NCI-H2227 (cell line): ENCODE measurements around the gene MEGF9.

Experiments
- DNase-seq: peaks from one replicate; lab custom pipeline; 2025; ENCODE audit not compliant: unreplicated experiment; lab: John Stamatoyannopoulos, UW

Gene MEGF9

DNA sequence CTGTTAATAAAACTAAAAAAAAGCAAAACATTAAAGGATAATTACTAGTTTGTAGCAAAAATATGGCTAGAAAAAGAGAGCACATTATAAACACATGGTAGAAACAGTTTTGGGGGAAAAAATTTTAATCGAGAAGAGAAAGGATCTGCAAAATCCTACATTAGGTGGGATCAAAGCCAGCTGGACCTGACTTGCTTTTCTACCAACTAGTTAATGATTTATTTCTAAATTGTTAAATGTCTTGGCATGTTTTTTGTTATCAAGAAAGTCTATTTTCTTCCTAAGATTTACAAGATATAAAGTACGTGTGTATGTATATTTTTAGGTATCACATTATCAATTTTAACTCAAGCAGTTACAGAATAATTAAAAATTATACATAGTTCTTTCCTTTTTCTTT lies 87.2 kb downstream of the MEGF9 start:
- no peak for DNase-seq

DNA sequence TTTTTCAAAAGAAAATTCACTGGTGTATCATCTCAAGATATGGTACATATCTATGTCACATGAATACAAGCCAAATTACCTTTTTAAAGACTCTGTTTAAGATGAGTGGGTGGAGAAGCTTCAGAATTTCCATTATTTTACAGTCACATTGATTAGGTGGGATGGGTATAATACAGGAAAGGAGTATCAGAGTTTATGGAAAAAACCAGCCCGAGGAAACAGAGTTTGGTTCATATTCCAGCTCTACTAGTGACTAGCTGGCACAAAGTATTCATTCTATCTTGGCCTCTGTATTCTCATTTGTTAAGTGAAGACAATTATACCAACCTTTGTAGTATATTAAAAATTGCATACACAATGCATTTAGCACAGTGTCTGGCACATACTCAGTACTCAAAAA lies 87.8 kb downstream of the MEGF9 start:
- no peak for DNase-seq

DNA sequence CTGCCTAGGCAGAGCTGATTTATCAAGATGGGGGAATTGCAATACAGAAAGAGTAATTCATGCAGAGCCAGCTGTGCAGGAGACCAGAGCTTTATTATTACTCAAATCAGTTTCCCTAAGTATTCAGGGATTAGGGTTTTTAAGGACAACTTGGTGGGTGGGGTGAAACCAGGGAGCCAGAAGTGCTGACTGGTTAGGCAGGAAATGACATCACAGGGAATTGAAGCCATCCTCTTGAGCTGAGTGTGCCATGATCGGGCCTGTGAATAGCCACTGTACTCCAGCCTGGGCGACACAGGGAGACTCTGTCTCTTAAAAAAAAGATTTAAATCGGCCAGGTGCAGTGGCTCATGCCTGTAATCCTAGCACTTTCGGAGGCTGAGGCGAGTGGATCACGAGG lies 89.0 kb downstream of the MEGF9 start:
- no peak for DNase-seq

DNA sequence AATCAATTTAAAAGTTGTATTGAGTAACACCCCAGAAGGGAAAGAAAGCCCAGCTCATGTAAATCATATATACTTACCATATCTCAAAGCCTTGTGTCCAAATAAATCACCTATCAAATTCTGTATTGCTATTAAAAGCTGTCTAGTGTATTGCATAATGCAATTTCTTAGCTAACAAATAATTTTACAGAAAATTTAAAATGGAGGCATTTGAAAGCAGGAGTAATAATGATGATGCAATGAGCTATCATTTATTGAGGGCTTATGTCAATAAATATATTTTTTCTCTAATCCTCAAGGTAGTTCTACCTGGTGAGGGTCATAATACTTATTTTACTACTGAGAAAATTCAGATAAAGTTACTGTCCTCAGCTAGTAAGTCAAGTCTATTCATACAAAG lies 91.5 kb downstream of the MEGF9 start:
- no peak for DNase-seq

DNA sequence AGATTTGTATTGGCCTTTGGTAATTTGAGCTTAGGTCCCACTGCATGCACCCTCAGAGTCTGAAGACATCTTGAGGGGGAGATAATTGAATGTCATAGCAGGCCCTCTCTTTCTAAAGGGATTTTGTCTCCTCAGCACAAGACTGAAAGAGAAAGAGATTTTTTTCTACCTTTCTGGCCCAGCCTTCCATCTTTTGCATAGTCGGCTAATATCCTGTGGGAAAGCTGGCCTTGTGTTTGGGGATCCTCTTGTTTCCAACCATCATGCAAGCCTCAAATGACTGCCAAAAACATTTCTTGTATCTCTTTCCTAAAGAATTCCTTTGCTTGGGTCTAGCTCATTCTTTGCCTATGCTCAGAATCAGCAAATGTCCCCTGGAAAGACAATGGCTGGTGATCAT lies 92.3 kb downstream of the MEGF9 start:
- no peak for DNase-seq

DNA sequence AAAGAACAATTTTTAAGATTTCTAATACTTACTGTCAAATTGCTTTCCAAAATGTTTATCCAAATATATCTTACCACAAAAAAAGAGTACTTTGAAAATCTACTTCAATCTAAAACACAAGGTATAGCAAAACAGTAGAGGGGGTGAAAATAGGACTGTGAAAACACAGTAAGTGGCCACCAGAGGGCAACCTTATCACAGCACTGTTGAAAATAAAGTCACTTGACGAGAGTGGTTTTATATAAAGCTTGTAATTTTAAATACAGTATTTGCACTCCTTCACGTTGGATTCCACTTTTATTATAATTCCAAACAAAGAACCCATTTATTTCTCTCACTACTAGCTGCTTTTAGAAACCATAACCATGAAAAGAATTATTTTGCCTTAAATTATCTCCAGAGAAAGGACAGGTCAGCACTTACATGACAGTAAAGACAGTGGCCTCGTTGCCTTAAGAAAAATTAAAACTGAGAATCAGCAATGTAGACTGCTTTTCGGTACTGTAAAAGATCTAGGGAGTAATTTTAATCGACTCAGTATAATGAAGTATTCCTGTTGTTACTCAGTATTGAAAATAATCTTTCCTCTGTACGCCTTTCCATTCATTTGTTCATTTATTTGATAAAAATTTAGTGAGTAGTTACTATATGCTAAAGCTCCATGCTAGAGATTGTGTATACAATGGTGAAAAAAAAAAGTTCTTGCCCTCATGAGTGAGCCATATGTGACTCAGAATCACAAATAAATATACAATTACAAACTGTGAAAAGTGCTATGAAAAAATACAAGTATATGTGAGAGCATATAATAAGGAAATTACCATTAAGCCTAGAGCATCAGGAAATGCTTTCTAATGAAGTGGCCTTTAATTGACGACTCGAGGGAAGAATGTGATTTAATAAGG lies 94.3 kb downstream of the MEGF9 start:
- DNase-seq: peak; percentile 58

DNA sequence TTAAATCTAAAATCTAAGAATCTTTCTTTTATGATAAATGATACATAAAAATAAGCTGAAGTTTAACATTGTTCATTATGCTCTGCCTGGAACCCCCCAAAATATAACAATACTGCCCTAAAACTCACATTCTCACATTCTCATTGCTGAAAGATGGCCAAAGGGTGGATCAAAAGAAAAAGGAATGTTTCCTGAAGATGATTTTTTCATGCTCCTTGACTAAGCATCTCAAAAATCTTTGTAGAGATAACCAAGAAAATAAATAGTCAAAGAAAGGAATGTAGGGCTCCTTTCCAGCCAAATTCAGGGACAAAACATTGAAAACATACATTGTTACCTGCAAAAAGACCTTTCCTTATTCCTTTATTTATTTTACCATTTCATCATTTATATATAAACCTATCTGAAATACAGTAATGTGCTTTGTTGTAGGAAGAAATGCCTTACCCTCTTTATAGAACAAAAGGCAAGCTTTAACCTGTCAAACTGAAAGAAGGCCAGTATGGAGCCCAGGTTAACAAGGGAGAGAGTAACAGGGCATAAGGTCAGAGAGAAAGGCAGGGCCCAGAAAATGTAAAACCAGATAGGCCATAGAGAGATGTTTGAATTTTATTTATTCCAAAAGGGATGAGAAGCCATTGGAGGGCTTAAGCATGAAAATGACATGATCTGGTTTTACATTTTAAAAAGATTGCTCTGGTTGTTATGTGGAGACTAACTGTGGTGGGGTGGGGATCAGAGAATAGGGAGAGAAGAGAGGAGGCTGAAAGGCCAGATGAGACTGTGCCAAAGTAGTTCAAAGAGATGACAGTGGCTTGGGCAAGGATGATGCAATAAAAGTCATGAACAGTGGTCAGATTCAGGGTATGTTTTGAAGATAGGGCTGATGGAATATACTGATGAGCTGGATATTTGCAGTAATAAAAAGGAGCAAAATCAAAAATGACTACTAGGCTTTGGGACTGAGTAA lies 97.0 kb downstream of the MEGF9 start:
- no peak for DNase-seq

DNA sequence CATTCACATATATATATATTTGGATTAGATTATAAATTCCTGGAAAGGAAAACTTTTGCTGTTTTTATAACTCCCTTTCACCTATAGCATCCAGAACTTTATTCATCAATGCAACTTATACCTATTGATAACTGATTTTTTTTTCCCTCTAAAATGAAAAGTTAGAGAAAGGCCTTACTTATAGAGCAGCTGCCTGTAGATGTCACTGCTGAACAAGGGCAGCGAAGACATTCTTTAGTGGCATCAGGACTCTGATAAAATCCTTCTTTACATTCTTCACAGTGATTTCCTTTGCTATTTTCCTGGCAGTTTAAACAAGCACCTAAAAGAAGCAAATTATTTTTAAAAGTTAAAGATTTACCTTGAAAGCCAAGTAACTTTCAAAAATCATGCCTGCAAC lies 102.1 kb downstream of the MEGF9 start:
- no peak for DNase-seq

DNA sequence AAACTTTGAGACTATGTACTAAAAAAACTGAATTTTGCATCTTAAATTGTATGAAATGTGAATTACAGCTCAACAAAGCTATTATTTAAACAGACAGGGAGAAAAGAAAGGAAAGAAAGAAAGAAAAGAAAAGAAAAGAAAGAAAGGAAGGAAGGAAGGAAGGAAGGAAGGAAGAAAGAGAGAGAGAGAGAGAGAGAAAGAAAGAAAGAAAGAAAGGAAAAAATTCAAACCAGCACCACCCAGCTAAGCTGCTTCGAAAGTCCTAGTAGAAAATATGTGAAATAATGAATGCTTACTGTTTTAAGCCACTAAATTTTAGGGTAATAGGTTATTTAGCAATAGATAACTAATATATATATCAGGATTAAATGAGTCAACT lies 102.6 kb downstream of the MEGF9 start:
- no peak for DNase-seq

DNA sequence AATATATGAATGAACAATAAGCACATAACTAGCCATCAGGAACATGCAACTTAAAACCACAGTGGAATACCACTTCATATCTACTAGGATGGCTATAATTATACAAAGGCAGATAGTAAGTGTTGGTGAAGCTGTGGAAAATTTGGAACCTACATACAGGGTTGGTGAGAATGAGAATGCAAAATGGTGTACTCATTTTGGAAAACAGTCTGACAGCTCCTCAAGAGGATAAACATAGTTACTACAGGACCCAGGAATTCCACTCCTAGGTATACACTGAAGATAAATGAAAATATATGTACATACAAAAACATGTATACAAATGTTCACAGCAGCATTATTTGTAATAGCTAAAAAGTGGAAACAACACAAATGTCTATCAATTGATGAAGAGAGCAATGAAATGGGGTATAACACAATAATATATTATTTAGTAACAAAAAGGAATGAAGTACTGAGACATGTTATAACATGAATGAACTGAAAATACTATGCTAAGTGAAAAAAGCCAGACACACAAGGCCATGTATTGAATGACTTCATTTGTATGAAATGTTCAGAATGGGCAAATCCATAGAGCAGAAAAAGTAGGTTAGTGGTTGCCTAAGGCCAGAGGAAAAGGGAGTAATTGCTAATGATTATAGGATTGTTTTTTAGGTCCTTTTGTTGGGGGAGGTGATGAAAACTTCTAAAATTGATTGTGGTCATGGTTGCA lies 103.1 kb downstream of the MEGF9 start:
- DNase-seq: no peak

DNA sequence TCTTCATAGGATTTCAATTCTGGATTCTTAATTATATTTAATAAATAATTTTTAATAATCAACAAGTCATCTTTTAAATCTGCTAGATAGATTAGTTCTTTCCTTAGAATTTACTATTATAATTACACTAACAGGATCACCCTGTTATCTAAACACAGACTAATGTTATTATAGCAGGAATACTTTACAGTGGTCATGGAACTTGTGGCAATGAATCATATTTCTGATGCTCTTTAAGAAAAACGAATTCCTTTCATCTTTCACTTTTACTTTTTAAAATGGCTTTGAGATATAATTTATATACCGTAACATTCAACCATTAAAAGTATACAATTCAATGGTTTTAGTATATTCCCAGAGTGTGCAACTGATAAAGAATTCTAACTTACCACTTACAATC lies 104.6 kb downstream of the MEGF9 start:
- DNase-seq: no peak

DNA sequence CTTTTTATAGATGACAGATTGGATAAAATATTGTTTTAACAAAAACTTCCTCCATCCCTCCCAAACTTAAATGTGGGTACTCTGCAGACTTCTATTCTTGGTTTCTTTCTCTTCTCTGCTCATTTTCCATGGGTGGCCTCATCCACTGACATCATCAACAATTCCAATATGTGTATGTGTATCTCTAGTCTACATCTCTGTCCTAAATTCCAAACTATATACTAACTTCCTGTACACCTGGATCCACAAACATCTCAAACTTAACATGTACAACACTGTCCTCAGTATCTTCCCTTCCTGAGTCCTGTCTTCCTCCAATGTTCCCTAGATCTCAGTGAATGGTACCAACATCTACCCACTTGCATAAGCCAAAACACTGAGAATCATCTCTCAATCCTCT lies 105.8 kb downstream of the MEGF9 start:
- no peak for DNase-seq

DNA sequence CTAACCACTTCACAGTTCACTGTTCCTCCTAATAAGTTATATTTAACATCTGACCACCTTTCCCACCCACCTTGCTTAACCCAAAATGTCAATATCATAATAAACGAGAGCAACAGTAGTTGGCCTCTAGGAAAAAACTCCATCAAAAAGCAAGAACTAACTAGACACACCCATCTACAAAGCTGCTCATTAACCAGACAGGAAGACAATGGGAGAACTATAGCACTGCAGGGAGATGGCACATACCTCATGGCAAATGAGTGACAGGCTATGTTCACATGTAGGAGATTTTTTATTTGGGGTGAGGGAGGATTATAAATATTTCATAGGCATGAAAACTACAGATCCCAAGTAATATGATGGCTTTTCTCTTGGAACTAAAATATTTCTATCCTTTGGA lies 110.7 kb downstream of the MEGF9 start:
- DNase-seq: no peak

DNA sequence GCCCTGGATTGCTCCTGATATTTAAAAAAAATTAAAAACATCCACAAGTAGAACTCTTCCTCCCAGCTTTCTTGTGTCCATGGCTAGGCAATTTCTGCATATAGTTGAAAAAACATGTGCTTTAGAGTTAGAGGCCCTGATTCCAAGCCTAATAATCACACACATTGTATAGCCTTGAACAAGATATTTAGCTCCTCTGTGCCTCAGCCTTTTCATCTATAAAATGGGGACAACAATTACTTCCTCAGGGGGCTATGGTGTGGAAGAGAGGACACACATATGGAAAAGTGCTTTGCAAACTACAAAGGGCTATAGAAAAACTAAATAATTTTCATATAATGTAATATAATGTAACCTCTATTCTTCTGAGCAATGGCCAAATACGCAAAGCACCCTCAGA lies 111.3 kb downstream of the MEGF9 start:
- DNase-seq: no peak

DNA sequence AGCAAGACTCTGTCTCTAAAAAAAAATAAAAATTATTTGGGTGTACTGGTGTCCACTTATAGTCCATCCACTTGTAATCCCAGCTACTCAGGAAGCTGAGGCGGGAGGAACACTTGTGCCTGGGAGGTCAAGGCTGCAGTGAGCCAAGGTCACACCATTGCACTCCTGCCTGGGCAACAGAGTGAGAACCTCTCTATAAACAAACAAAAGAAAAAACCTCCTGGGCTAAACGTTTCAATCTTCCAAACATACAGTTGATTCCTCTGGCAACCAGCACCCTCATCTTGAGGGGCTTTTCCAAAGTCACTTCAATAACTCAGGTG lies 120.4 kb downstream of the MEGF9 start:
- DNase-seq: no peak

DNA sequence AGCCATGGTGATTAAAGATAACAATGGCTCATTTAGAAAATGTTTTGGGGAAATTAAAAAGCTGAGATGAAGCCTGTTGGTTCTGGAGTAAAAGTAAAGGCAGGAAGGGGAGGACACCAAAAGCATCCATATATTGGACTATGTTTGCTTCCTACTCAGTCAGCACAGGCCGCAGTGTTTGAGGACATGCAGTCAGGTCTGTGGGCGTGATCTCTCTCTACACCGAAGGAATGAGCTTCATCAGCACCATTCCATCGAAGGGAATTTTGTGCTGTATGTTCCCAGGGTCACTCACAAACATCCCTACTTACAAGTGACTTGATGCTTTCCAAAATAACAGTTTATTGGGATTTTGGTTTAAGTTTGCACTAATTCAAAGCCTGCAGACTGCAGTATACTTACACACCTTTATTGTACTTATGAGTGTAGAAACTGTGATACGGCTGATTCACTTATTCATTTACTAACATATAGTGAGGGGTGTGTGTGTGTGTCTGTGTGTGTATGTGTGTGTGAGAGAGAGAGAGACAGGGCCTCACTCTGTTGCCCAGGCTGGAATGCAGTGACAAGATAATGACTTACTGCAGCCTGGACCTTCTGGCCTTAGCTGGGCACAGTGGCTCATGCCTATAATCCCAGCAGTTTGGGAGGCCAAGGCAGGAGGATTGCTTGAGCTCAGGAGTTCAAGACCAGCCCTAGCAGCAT lies 120.9 kb downstream of the MEGF9 start:
- DNase-seq: no peak

DNA sequence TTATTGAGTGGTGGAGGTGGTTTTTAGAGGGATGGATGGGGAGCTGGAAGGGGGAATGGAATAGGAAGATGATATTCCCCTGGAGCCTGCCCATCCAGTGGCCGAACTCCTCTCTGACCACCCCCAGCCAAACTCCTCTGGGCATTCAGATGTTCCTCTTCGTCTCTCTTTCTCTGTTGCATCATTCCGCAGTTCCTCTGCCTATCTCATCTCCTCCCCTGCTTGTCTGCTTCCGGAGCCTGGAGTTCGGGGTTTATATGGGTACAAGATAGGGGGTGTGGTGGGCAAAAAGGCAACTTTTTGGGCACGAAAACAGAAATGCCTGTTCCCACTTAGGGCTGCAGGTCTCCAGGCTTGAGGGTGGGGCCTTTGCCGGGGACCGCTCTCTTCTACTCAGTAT lies 122.1 kb downstream of the MEGF9 start:
- no peak for DNase-seq

DNA sequence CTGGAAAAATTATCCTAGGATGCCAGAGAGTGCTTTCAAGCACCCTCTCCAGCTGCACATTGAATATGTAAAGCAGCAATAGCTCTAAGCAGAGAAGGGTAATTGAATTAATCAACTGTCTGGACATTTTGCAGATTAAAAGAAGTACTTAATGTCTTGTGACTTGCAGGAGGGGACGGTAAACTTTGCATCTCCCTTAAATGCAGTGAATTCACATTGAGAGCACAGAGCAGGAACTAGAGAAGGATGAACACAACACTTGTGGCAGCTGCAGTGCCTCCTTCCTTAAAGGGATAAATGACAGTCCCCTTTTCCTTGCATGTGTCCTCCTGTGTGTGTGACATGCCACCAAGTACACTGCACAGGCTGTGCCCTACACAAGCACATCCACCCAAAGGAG lies 126.9 kb downstream of the MEGF9 start:
- no peak for DNase-seq

DNA sequence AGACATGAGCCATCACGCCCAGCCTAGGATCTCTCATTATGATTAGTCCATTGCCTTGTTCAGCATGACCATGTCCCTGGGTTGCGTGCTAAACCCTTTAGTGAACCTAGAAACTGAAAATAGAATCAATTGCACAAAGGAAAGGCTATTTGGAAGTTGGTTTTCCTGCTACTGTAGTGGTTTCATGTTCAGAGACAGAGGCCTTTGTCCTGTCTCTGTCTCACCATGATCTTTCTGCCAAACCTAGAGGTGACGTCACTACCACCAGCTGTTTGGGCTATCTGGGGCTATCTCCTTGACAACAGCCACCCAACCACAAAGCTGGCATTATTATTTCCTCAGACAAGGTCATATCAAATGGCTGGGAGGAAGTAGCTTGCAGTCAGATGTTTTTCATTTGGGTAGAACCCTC lies 130.3 kb downstream of the MEGF9 start:
- peak; percentile 40 for DNase-seq

DNA sequence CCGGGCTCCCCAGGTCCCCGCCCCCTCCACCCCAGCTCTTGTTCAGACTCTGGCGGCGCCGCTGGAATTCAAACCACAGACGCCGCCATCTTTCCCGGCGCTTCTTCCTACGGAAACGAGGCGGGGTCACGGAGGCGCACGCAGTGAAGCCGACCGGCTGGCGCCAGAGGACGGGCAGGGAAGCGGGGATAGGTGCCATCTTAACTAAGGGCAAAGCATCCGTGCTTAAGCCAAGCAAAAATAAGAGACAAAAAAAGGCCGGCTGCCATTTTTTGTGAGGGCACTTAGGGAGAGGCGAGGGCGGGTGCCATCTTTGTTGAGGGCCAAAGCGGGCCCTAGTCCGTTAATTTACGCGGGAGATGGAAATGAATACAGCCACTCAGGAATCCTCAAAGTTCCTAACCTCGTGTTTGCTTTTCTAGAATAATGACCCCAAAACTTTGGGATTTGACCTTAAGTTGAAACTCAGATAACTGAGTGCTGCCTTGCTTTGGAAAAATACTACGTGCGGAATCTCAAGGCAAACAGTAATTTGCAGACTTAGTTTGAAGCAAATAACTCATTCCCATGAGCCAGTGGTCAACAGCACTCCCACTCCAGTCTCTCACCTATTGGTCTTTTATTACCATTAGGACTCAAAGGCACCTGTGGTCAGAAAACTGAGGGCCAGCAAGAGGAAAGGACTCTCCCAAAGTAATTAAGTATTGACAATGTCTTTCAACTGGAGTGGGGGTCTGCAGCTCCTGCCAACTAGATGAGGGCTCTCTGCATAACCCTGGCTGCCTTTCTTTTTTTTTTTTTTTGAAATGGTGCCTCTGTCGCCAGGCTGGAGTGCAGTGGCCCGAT lies 134.0 kb downstream of the MEGF9 start, which contains the start of gene CDK5RAP2:
TSS of gene CDK5RAP2 (minus strand) at position 117 of the 846 bp plus-strand sequence. CDS start 189 bp downstream, outside the sequence.
- DNase-seq: peak; percentile 96
